Measurements from ENCODE around the gene TCF7L1.

- TF ChIP-seq CTCF (IDR thresholded peaks at IDR 0.05) (no peak), POLR2A (IDR thresholded peaks at IDR 0.05) (no peak)
These were observed 2.8 kb upstream of the TCF7L1 start for GRCh38 chr2:85130407-85130806.

Data from right lobe of liver (tissue), 4 donors.